Astrocyte of the cerebellum (primary cell): Measurements from ENCODE around the gene TMEM235.

Source experiments
- DNase-seq: peaks from one replicate; pipeline ENCODE4 v3.0.0-alpha.2; 2011; ENCODE audit warnings: low read depth
- H3K4me3 ChIP-seq: 2 replicates; pipeline ENCODE4 v1.5.1; 2011; ENCODE audit warnings: mild to moderate bottlenecking, low read depth, low read length, moderate library complexity
- in situ Hi-C: cut with HindIII; loops from 2 replicates; pipeline ENCODE4 v1.10.0; 2017; ENCODE audit warnings: low sequenced_read_pairs
- TF ChIP-seq, protein P1 (sequence below): IDR thresholded peaks from 2 replicates; pipeline ENCODE4 v1.5.1; 2012; ENCODE audit warnings: low read length, low read depth, moderate library complexity, mild to moderate bottlenecking; ENCODE audit errors: missing control alignments

Gene TMEM235

DNA sequence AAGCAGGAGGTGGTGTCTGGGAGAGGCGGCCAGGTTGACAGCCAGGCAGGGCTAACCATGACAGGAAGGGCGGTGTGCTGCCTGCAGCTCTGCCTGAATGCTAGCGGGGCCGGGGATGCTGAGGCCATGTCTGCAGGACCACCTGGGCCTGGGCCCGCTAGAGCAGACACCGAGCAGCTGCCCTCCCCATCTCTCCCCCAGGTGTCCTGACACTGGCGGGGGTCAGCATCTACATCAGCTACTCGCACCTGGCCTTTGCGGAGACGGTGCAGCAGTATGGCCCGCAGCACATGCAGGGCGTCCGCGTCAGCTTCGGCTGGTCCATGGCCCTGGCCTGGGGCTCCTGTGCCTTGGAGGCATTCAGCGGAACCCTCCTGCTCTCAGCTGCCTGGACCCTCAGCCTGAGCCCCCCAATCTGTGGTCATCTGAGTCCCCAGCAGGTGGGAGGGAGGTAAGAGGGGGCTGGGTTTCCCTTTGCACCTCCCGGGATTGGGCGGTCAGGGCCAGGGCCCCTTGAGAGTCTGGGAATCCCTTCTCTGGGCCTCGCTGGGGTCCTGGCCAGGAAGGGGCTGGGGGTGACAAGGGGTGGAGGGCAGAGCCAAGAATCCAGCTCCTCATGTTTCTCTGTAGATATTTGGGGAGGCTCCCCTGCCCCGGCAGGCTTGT is 7.5 kb downstream of the TMEM235 start:
- H3K4me3 ChIP-seq: no peak overlapping the region
- in situ Hi-C loops: no loop called here
- TF ChIP-seq, protein P1, sequence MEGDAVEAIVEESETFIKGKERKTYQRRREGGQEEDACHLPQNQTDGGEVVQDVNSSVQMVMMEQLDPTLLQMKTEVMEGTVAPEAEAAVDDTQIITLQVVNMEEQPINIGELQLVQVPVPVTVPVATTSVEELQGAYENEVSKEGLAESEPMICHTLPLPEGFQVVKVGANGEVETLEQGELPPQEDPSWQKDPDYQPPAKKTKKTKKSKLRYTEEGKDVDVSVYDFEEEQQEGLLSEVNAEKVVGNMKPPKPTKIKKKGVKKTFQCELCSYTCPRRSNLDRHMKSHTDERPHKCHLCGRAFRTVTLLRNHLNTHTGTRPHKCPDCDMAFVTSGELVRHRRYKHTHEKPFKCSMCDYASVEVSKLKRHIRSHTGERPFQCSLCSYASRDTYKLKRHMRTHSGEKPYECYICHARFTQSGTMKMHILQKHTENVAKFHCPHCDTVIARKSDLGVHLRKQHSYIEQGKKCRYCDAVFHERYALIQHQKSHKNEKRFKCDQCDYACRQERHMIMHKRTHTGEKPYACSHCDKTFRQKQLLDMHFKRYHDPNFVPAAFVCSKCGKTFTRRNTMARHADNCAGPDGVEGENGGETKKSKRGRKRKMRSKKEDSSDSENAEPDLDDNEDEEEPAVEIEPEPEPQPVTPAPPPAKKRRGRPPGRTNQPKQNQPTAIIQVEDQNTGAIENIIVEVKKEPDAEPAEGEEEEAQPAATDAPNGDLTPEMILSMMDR: no peak
- no peak for DNase-seq

- no peak overlapping the region for H3K4me3 ChIP-seq
- DNase-seq: no peak
- TF ChIP-seq, protein P1: no peak
- in situ Hi-C loops: no loop called here
These were observed 8.1 kb downstream of the TMEM235 start for GRCh38 chr17:78239489-78239931.

DNA sequence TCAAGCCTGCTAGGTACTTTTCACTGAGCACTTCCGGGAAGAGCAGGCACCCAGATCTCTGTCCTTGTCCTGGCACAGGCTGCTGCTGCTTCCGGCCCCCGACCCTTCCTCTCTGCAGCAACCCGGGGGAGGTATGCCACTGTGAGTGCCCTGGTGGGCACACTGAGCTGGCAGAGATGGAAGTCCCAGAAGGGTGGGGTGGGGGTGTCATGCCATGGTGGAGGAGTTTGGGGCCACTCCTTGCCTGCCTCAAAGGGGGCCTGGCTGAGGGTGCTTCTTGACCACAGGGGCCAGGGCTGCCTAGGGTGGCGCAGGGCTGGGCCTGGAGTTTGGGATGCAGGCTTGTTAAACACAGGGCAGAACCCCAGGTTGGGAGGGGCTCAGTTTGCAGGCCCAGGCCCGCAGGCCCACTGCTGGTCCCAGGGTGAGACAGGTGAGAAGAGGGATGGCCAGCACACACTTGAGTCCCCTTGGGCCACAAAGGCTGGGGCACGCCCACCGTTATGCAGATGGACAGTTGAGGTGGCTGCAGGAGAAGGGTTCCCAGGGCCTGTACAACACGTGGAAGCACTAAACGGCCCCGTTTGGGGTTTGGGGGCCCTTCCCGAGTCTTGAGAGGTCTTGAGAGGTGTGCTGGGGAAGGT is 8.7 kb downstream of the TMEM235 start:
- TF ChIP-seq, protein P1: no peak
- in situ Hi-C loops: no loop called here
- no peak overlapping the region for H3K4me3 ChIP-seq
- DNase-seq: no peak

GRCh38 chr17:78240839-78241238 is 9.4 kb downstream of the TMEM235 start:
- TF ChIP-seq, protein P1: no peak
- DNase-seq: no peak
- in situ Hi-C loops: no loop called here

DNA sequence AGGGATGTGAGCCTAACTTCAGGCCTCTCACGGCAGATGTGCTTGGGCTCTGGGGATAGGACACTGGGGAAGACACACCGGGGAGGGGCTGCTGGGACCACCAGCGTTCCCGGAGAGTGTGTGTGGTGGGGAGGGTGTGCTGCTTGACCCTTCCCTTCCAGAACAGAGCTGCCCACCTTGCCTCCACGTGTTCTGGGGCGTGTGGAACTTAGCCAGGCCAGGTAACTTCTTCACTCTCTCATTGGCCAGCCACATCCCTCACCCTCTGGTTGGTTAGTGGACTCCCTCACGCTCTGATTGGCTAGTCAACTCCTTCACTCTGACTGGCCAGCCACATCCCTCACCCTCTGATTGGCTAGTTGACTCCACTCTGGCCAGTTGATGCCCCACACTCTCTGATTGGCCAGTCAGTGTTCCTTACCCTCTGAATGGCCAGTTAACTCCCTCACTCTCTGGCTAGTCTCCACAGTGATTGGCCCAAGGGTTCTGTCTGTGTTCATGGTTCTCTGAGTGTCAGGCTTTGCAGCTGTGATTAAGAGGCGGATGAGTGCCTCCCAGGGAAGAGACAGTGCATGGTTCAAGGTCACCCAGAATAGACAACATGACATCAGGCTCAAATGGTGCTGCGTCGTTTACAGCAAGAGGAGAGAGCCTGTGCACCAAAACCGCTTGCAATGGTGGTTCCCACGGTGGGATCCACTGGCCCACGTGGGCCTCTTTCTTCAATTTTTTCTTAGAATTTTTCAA is 10.0 kb downstream of the TMEM235 start:
- DNase-seq: no peak
- in situ Hi-C loops: no loop called here
- TF ChIP-seq, protein P1: no peak
- H3K4me3 ChIP-seq: no peak overlapping the region

More at GRCh38 chr17:78240839-78241238, 9.4 kb downstream of the TMEM235 start:
- no peak overlapping the region for H3K4me3 ChIP-seq

DNA sequence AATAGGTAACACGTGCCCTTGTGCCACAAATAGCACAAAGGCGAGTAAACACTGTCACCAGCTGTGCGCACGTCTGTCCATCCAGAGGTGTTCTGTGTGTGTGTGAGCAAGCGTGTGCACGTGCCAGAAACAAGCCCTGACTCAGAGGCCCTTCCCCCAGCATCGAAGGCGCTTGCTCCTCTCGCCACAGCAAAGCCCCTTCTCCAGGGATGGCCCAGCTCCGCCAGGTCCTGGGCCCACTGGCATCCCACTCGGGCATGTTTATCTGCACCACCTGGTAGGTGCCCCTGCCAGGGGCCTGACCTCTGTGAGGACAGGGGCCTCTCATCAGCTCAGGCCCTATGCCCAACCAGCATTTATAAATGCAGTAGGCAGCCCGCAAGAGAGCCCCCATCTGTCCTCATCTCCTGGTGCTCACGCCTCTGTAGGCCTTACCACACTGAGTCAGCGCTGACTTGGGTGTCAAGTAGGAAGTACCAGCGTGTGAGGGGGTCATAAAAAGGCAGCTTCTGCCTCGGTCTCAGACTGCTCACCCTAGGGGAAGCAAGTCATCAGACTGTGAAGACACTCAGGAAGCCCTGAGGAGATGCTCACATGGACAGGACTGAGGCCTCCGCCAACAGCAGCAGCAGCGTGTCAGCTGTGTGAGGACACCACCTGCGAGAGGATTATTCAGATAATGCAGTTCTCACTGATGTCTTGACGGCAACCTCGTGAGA is 10.8 kb downstream of the TMEM235 start:
- H3K4me3 ChIP-seq: no peak overlapping the region
- TF ChIP-seq, protein P1: no peak
- in situ Hi-C loops: no loop called here
- DNase-seq: no peak
